HL-60 (cell line): ENCODE measurements around the gene CHMP6.

Source experiments
- DNase-seq, 2 experiments: peaks; one replicate each; pipeline ENCODE4 v3.0.0-alpha.2; 2010 to 2020; ENCODE audit warnings: low read depth in 1 of 2, low spot score in 1 of 2
- H3K27ac ChIP-seq: fragments of 250-450 bp; sonication (Bioruptor Pico); replicated peaks from 2 replicates; pipeline ENCODE4 v1.5.1; 2020; ENCODE audit warnings: mild to moderate bottlenecking, moderate library complexity
- H3K27me3 ChIP-seq: fragments of 250-450 bp; sonication (Bioruptor Pico); 2 replicates; pipeline ENCODE4 v1.5.1; 2021; ENCODE audit warnings: mild to moderate bottlenecking, moderate library complexity; ENCODE audit not compliant: insufficient read depth, poor library complexity, severe bottlenecking
- H3K4me3 ChIP-seq: replicated peaks from 2 replicates; pipeline ENCODE4 v1.5.1; 2011; ENCODE audit warnings: mild to moderate bottlenecking, control low read depth, low read length; ENCODE audit not compliant: insufficient read depth
- CTCF ChIP-seq: IDR thresholded peaks from one replicate; pipeline ENCODE4 v1.5.1; 2011; ENCODE audit warnings: low read length, control low read depth, inconsistent platforms; ENCODE audit not compliant: insufficient read depth
- GABPA ChIP-seq: IDR thresholded peaks from 2 replicates; pipeline ENCODE4 v1.6.1; 2012; ENCODE audit warnings: low read depth
- POLR2AphosphoS5 ChIP-seq: IDR thresholded peaks from 2 replicates; pipeline ENCODE4 v1.6.1; 2012; ENCODE audit warnings: low read depth
- SPI1 ChIP-seq: IDR thresholded peaks from 2 replicates; pipeline ENCODE4 v1.6.1; 2012; ENCODE audit warnings: low read depth, mild to moderate bottlenecking, borderline replicate concordance
- TF ChIP-seq, protein P1 (sequence below): IDR thresholded peaks from 2 replicates; pipeline ENCODE4 v1.6.1; 2012; ENCODE audit warnings: low read depth; ENCODE audit not compliant: insufficient replicate concordance

CHMP6 gene

GRCh38 chr17:80997424-80998117, 5.9 kb downstream of the CHMP6 start:
- Histone ChIP-seq H3K27ac (no peak overlapping the region), H3K4me3 (no peak overlapping the region), H3K27me3 (no peaks in the 10 kb centered on the region)
- TF ChIP-seq GABPA (no peak), POLR2AphosphoS5 (no peak), SPI1 (no peak), CTCF (no peak)
- TF ChIP-seq, protein P1, sequence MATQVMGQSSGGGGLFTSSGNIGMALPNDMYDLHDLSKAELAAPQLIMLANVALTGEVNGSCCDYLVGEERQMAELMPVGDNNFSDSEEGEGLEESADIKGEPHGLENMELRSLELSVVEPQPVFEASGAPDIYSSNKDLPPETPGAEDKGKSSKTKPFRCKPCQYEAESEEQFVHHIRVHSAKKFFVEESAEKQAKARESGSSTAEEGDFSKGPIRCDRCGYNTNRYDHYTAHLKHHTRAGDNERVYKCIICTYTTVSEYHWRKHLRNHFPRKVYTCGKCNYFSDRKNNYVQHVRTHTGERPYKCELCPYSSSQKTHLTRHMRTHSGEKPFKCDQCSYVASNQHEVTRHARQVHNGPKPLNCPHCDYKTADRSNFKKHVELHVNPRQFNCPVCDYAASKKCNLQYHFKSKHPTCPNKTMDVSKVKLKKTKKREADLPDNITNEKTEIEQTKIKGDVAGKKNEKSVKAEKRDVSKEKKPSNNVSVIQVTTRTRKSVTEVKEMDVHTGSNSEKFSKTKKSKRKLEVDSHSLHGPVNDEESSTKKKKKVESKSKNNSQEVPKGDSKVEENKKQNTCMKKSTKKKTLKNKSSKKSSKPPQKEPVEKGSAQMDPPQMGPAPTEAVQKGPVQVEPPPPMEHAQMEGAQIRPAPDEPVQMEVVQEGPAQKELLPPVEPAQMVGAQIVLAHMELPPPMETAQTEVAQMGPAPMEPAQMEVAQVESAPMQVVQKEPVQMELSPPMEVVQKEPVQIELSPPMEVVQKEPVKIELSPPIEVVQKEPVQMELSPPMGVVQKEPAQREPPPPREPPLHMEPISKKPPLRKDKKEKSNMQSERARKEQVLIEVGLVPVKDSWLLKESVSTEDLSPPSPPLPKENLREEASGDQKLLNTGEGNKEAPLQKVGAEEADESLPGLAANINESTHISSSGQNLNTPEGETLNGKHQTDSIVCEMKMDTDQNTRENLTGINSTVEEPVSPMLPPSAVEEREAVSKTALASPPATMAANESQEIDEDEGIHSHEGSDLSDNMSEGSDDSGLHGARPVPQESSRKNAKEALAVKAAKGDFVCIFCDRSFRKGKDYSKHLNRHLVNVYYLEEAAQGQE = no peak
- no peak for DNase-seq

DNA sequence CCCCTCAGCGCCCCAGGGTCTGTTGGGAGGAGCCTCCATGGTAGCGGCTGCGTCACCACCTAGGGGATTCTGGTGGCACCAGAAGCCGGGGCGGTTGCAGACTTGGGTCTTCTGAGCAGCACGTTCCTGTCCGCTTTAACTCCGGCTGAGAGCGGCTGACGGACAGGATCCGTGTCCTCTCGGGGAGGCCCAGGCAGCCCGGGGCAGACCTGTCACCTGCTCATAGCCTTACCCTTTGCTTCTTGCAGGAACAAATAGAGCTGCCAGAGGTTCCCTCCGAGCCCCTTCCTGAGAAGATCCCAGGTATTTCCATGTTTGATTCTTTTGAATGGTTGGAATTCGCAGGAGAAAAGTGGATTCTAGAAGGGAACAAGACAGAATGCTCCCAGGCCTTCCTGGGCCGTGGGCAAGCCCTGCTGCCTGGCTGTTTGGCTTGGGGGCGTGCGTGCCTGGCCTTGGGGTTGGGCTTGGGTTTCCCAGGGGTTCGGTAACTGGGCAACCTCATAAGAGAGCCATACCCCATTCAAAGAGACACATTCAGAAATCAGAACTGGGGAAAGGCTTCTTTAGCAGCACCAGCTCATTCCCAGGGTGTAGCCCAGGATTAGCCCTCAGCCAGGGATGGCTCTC, 6.6 kb downstream of the CHMP6 start:
- Histone ChIP-seq H3K27ac (no peak overlapping the region), H3K27me3 (no peaks in the 10 kb centered on the region), H3K4me3 (no peak overlapping the region)
- DNase-seq = no peak
- TF ChIP-seq GABPA (no peak), SPI1 (no peak), POLR2AphosphoS5 (no peak), CTCF (no peak)
- TF ChIP-seq, protein P1 = no peak

DNA sequence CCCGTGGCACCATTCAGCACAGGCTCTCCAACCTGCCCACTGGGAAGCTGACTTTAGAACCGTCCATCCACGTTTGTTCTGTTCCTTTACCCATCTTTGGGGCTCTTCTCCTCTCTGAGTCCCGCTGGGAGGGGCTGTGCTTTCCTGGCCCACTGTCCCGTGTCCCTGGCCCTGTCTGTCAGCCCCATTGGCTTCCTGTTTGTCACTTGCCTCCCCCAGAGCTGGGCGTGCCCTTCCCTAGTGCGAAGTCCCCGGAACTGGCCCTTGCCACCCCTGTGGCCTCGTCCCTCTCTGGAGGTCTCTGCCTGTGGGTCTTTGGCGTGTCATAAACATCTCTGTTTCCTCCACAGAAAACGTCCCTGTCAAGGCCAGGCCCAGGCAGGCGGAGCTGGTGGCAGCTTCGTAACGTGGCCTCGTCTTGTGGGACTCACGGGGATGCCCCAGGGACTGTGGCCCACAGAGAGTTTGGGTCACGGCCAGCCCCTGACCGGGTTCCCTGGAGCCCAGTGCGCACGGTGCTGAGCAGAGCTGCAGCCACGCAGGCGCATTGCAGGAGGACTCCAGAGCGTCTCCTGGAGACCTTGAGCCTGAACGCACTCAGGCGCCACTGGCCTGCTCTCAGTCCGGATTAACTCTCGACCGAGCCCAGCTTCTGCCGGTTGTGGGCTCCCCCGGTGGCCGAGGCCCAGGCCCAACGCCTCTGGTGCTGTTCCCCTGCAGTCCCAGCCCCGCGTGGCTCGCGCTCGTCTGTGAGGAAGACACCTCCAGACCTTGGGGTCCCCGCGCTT, 7.3 kb downstream of the CHMP6 start:
- no peak for DNase-seq
- no peak overlapping the region for H3K27ac ChIP-seq
- H3K27me3 ChIP-seq = peaks cover 3% of the 10 kb centered on the region
- H3K4me3 ChIP-seq = no peak overlapping the region
- no peak for TF ChIP-seq SPI1
- TF ChIP-seq, protein P1 = no peak
- TF ChIP-seq CTCF = no peak
- no peak for TF ChIP-seq POLR2AphosphoS5
- no peak for TF ChIP-seq GABPA
